Right lobe of liver (tissue), 6 donors: ENCODE measurements around the gene HSPH1. TPM values are rescaled to one million over a fixed set of nuclear protein-coding genes. Genes with fewer than 3 reads are reported as not detected.

Experiments
- ATAC-seq, 4 donors: fragments of 200-7000 bp; cut with Tn5 transposase; one replicate each; pipeline ENCODE4 v1.9.1; 2020; ENCODE audit warnings: mild to moderate bottlenecking in 4 of 4, moderate library complexity in 4 of 4
- DNase-seq, 3 donors: peaks; one replicate each; pipeline ENCODE4 v3.0.0-alpha.2; 2020
- H3K27ac ChIP-seq, 3 donors: fragments of 200-600 bp; one replicate each; pipeline ENCODE4 v1.8.0; 2022
- H3K27me3 ChIP-seq, 2 donors: fragments of 200-600 bp; one replicate each; pipeline ENCODE4 v1.8.0; 2022
- H3K36me3 ChIP-seq, 4 donors: fragments of 200-600 bp; sonication (generic) in 1 of 4; one replicate each; pipeline versions ENCODE4 v1.5.1 to v1.8.0; 2017 to 2022; ENCODE audit warnings: control low read depth in 1 of 4
- H3K4me1 ChIP-seq, 4 donors: fragments of 200-600 bp; sonication (generic) in 1 of 4; one replicate each; pipeline versions ENCODE4 v1.5.1 to v1.8.0; 2017 to 2022; ENCODE audit warnings: control low read depth in 1 of 4
- H3K4me3 ChIP-seq, 3 donors: fragments of 200-600 bp; one replicate each; pipeline ENCODE4 v1.8.0; 2022
- H3K9me3 ChIP-seq, 4 donors: fragments of 200-600 bp; sonication (generic) in 1 of 4; one replicate each; pipeline versions ENCODE4 v1.5.1 to v1.8.0; 2017 to 2022; ENCODE audit warnings: control low read depth in 1 of 4
- POLR2A ChIP-seq: fragments of 450-650 bp; IDR thresholded peaks from one replicate; pipeline ENCODE4 v1.6.1; 2017; ENCODE audit warnings: antibody characterized with exemption, mild to moderate bottlenecking
- WGBS: methylation state at CpG from one replicate; pipeline ENCODE4 v1.1.6; 2018; ENCODE audit warnings: low coverage, low lambda C conversion rate; ENCODE audit not compliant: insufficient coverage; ENCODE audit errors: missing lambda C conversion rate; 5-methylcytosine and 5-hydroxymethylcytosine counted together
- intact Hi-C, 2 donors: fragments of 100-400 bp; cut with DNase I; formaldehyde crosslinking; loops; one replicate each; pipeline versions ENCODE4 v1.11.2 to v1.14.1; 2022
- total RNA-seq, 6 experiments: library from RNA; depleted of rRNA in 2 of 6; stranded (reverse); fragments of >200 nt in 2 of 6; fragmentation: NEBNext Ultra II Directional in 3 of 6; extraction: Animal tissue kit (Norgen Biotek cat#: 25700) in 3 of 6; gene quantifications; one replicate each; pipeline versions ENCODE4 v1.1.0 to v1.2.4, GENCODE V29; 2016 to 2023
- TF ChIP-seq, protein P1 (sequence below), 4 donors: fragments of 200-600 bp in 3 of 4; fragments of 450-650 bp in 1 of 4; IDR thresholded peaks; one replicate each; pipeline versions ENCODE4 v1.5.1 to v1.8.0; 2016 to 2022; ENCODE audit warnings: antibody characterized with exemption in 4 of 4, mild to moderate bottlenecking in 2 of 4
- donor health status: DM: no; HTN: yes; CAD: no.
- donor health status: DM: no; HTN: no; CAD: no.
- donor health status: DM: no; HTN: no; CAD: no.
- donor health status: DM: no; HTN: yes; CAD: no.
- donor health status: DM: no; HTN: yes; CAD: no.

Gene HSPH1
- total RNA-seq, 6 experiments from 2014 or later = 19.6 to 60.8 (median 31.0) TPM

DNA sequence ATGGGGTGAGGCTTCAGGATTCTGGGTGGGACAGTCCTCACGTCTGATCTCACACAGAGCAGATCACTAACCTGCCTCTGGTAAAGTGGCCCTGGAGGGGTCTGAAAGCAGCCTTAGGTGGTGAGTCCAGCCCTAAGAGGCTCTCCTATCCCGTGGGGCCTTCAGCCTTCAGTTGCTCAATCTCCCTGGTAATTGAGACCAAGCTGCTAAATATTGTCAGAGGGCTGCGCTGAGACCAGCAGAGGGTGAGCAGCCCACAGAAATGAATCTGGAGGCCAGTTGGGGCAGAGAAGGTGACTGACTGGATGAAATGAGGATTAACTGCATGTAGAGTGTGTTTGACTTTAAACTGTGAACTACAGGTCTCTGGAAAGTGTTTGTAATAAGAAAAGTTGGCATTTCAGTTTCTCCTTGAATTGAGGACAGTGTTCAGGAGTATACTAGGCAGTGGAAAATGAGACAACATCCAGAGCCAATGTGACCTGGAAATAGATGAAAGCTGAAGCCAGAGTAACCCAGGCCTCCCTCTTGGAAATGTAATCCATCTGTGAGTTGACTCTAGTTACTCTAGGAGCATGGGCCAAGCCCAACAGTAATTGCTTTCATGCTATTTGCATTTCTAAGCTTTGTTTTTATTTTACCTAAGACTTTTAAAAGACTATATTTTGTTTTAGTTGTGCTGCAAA is 14.3 kb upstream of the HSPH1 start:
- H3K9me3 ChIP-seq = no peaks in the 10 kb centered on the region
- no peaks in the 10 kb centered on the region for H3K36me3 ChIP-seq
- 80% methylated on average over 2 of the region's 3 CpGs for WGBS
- DNase-seq (no peak), ATAC-seq (no peak)
- H3K4me1 ChIP-seq = no peaks in the 10 kb centered on the region
- intact Hi-C loops = no loop called here
- H3K27ac ChIP-seq = no peak overlapping the region
- TF ChIP-seq, protein P1, sequence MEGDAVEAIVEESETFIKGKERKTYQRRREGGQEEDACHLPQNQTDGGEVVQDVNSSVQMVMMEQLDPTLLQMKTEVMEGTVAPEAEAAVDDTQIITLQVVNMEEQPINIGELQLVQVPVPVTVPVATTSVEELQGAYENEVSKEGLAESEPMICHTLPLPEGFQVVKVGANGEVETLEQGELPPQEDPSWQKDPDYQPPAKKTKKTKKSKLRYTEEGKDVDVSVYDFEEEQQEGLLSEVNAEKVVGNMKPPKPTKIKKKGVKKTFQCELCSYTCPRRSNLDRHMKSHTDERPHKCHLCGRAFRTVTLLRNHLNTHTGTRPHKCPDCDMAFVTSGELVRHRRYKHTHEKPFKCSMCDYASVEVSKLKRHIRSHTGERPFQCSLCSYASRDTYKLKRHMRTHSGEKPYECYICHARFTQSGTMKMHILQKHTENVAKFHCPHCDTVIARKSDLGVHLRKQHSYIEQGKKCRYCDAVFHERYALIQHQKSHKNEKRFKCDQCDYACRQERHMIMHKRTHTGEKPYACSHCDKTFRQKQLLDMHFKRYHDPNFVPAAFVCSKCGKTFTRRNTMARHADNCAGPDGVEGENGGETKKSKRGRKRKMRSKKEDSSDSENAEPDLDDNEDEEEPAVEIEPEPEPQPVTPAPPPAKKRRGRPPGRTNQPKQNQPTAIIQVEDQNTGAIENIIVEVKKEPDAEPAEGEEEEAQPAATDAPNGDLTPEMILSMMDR (IDR thresholded peaks at IDR 0.05) = no peak
- TF ChIP-seq POLR2A = no peak
- H3K27me3 ChIP-seq = no peaks in the 10 kb centered on the region
- H3K4me3 ChIP-seq = no peak overlapping the region

DNA sequence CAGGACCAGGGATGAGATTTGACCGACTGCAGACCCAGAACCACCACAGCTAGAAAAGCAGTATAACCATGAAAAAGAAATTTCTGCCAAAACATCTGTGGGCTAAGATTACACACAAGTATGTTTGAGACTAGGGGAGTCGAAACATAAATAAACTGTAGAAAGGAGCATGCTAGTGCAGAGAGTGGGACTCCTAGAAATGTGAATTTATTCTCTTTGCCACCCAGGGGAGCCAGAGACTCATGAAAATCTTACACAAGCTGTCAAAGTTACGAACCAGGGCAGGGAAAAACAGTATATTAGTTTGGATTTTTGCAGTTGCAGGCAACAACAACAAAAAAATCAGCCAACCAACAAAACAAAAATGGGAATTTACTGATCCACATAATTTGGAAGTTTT is 12.3 kb upstream of the HSPH1 start:
- ATAC-seq = no peak

DNA sequence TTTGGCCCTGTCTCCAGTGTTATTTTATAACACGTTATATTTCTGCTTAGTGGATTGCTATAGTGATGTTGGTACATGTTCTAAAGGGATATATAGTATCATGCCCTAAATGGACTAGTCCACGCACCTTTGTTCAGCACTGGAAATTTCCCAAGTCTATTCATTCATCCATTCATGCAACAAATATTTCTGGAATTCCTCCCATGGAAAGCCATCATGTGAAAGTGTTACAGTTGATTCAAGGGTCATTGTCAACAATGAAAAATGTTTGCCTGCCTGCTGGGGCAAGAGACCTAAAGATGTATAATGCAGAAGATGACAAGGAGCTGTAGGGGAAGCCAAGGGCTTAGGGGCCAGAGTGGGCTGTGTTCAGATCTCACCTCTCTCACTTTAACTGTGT is 10.8 kb upstream of the HSPH1 start:
- TF ChIP-seq POLR2A = no peak
- TF ChIP-seq, protein P1 (IDR thresholded peaks at IDR 0.05) = no peak
- Histone ChIP-seq H3K27me3 (no peaks in the 10 kb centered on the region), H3K27ac (no peak overlapping the region), H3K36me3 (no peaks in the 10 kb centered on the region), H3K4me3 (no peak overlapping the region), H3K4me1 (no peaks in the 10 kb centered on the region), H3K9me3 (no peaks in the 10 kb centered on the region)
- 83% methylated on average over 2 of the region's 2 CpGs for WGBS
- no peak for ATAC-seq
- intact Hi-C loops = no loop called here
- DNase-seq = no peak

More for the DNA sequence above, 12.3 kb upstream of the HSPH1 start:
- 76% methylated on average over 3 of the region's 3 CpGs for WGBS
- intact Hi-C loops = no loop called here
- Histone ChIP-seq H3K27me3 (no peaks in the 10 kb centered on the region), H3K27ac (no peak overlapping the region), H3K9me3 (no peaks in the 10 kb centered on the region), H3K36me3 (no peaks in the 10 kb centered on the region), H3K4me3 (no peak overlapping the region), H3K4me1 (no peaks in the 10 kb centered on the region)
- DNase-seq = no peak
- TF ChIP-seq, protein P1 (IDR thresholded peaks at IDR 0.05) = no peak
- no peak for TF ChIP-seq POLR2A

DNA sequence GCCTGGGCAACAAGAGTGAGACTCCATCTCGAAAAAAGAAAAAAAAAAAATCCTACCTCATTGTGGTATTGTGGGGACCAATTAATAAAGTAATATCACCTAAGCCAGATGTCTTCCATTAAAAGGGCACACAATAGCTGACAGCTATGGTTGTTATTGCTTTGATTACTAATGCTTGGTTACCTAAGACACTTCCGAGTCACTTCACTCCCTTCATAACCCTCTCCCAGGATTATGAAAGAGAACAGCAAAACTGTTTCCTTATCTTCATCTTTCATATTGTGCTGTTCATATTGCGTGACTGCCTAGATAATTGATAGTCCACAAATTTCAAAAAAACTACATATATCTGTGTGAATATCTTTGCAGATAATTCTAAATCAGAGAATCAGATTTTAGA is 10.3 kb upstream of the HSPH1 start:
- Histone ChIP-seq H3K4me1 (no peaks in the 10 kb centered on the region), H3K36me3 (no peaks in the 10 kb centered on the region), H3K27me3 (no peaks in the 10 kb centered on the region), H3K4me3 (no peak overlapping the region), H3K27ac (no peak overlapping the region), H3K9me3 (no peaks in the 10 kb centered on the region)
- no peak for TF ChIP-seq POLR2A
- TF ChIP-seq, protein P1 (IDR thresholded peaks at IDR 0.05) = no peak
- ATAC-seq = no peak
- no peak for DNase-seq
- 67% methylated on average over 3 of the region's 3 CpGs for WGBS
- intact Hi-C loops = no loop called here
